Mesendoderm (in vitro differentiated cells): ENCODE results near the gene CD320. TPM values are rescaled to one million over a fixed set of nuclear protein-coding genes. Genes with fewer than 3 reads are reported as not detected.
A peak's percentile ranks its signal among the peaks of the same experiment; 100 is the strongest.
"Not testable (repeated sequence)": the region's sequence is repeated elsewhere in the genome, so short reads cannot be mapped to it uniquely, and the experiment has no call there.

Experiments used
- DNase-seq: peaks from one replicate; pipeline ENCODE4 v3.0.0; 2013
- H2AK5ac ChIP-seq: 2 replicates; pipeline ENCODE4 v1.6.1; 2013; ENCODE audit warnings: low read length, inconsistent platforms
- H2BK120ac ChIP-seq: 2 replicates; pipeline ENCODE4 v1.6.1; 2013; ENCODE audit warnings: low read depth, mild to moderate bottlenecking, low read length, moderate library complexity, mixed read lengths
- H2BK15ac ChIP-seq: replicated peaks from 2 replicates; pipeline ENCODE4 v1.6.1; 2013; ENCODE audit warnings: low read depth, mild to moderate bottlenecking, moderate library complexity
- H2BK5ac ChIP-seq: 2 replicates; pipeline ENCODE4 v1.6.1; 2013; ENCODE audit warnings: low read length, inconsistent platforms
- H3K18ac ChIP-seq: 2 replicates; pipeline ENCODE4 v1.6.1; 2013; ENCODE audit warnings: mild to moderate bottlenecking, low read length, mixed read lengths
- H3K23ac ChIP-seq: one replicate; pipeline ENCODE4 v1.6.1; 2013; ENCODE audit warnings: low read length
- H3K27ac ChIP-seq: 2 replicates; pipeline ENCODE4 v1.5.1; 2013; ENCODE audit warnings: low read depth, mild to moderate bottlenecking, inconsistent platforms, low read length, moderate library complexity
- H3K27me3 ChIP-seq: 2 replicates; pipeline ENCODE4 v1.6.1; 2013; ENCODE audit warnings: low read length, control low read depth, mild to moderate bottlenecking, inconsistent platforms; ENCODE audit not compliant: insufficient read depth, poor library complexity
- H3K36me3 ChIP-seq: 2 replicates; pipeline ENCODE4 v1.6.1; 2013; ENCODE audit warnings: low read length, inconsistent platforms; ENCODE audit not compliant: control insufficient read depth, insufficient read depth
- H3K4ac ChIP-seq: one replicate; pipeline ENCODE4 v1.6.1; 2013; ENCODE audit warnings: low read depth, mild to moderate bottlenecking, low read length, moderate library complexity
- H3K4me1 ChIP-seq: 2 replicates; pipeline ENCODE4 v1.6.1; 2013; ENCODE audit warnings: low read depth, low read length, inconsistent platforms; ENCODE audit not compliant: control insufficient read depth
- H3K4me2 ChIP-seq: 2 replicates; pipeline ENCODE4 v1.6.1; 2013; ENCODE audit warnings: low read length
- H3K4me3 ChIP-seq: 2 replicates; pipeline ENCODE4 v1.5.1; 2013; ENCODE audit warnings: mild to moderate bottlenecking, low read length
- H3K56ac ChIP-seq: one replicate; pipeline ENCODE4 v1.6.1; 2013; ENCODE audit warnings: low read length
- H3K79me1 ChIP-seq: 2 replicates; pipeline ENCODE4 v1.6.1; 2013; ENCODE audit warnings: low read length, inconsistent platforms
- H3K79me2 ChIP-seq: 2 replicates; pipeline ENCODE4 v1.6.1; 2013; ENCODE audit warnings: mild to moderate bottlenecking, low read length; ENCODE audit not compliant: control insufficient read depth, insufficient read depth
- H3K9ac ChIP-seq: 2 replicates; pipeline ENCODE4 v1.6.1; 2013; ENCODE audit warnings: low read length, inconsistent platforms
- H4K5ac ChIP-seq: one replicate; pipeline ENCODE4 v1.6.1; 2013; ENCODE audit warnings: low read length
- H4K8ac ChIP-seq: one replicate; pipeline ENCODE4 v1.6.1; 2013; ENCODE audit warnings: low read depth, mild to moderate bottlenecking, control low read depth, low read length, moderate library complexity
- WGBS: extraction: QIAGEN DNeasy Blood & Tissue Kit; methylation state at CpG from one replicate; pipeline ENCODE4 v1.1.7; 2013; ENCODE audit warnings: low lambda C conversion rate, missing lambda C conversion rate; ENCODE audit not compliant: insufficient coverage; ENCODE audit errors: extremely low coverage; 5-methylcytosine and 5-hydroxymethylcytosine counted together
- polyA plus RNA-seq, 2 experiments: library from polyadenylated mRNA; stranded (reverse); fragments of 200-250 nt; gene quantifications; one replicate each; pipeline ENCODE4 v1.2.3, GENCODE V29; 2013

CD320 gene
- 44.9 TPM for polyA plus RNA-seq (2013, experiment 1 of 2)
- 45.2 TPM for polyA plus RNA-seq (2013, experiment 2 of 2)

- H2BK5ac ChIP-seq, result no peak within 1 kb of the TSS
- peak within 1 kb of the TSS; percentile 67 for H3K4me3 ChIP-seq
- no peak within 1 kb of the TSS for H4K8ac ChIP-seq
- no peaks in the 10 kb centered on the region for H3K4me1 ChIP-seq
- DNase-seq, result peak; percentile 94
- no peak within 1 kb of the TSS for H3K4ac ChIP-seq
- peak within 1 kb of the TSS; percentile 98 for H3K4me2 ChIP-seq
- H3K9ac ChIP-seq, result peak within 1 kb of the TSS; percentile 87
- H4K5ac ChIP-seq, result no peak within 1 kb of the TSS
- H3K23ac ChIP-seq, result peak within 1 kb of the TSS; percentile 84
- H2BK15ac ChIP-seq, result no peak within 1 kb of the TSS
- H3K18ac ChIP-seq, result no peak within 1 kb of the TSS
- H3K56ac ChIP-seq, result peak within 1 kb of the TSS; percentile 94
- H2BK120ac ChIP-seq, result no peak within 1 kb of the TSS
- peak within 1 kb of the TSS; percentile 80 for H2AK5ac ChIP-seq
- H3K36me3 ChIP-seq, result no peaks in the 10 kb centered on the region
- WGBS, result no CpG with 5 or more reads among the region's 63 CpGs
- no peak within 1 kb of the TSS for H3K27ac ChIP-seq
- H3K79me1 ChIP-seq, result peaks cover 6% of the 10 kb centered on the region
- peaks cover 2% of the 10 kb centered on the region for H3K79me2 ChIP-seq
- H3K27me3 ChIP-seq, result no peaks in the 10 kb centered on the region
These were observed at the start of gene CD320 for GRCh38 chr19:8307965-8308866. Gene CD320 (minus strand): TSS chr19:8308358. CDS start chr19:8308290, 68 bp downstream.

GRCh38 chr19:8357007-8357521 lies 48.9 kb upstream of the CD320 start:
- no peak overlapping the region for H2AK5ac ChIP-seq
- H3K27ac ChIP-seq, result no peak overlapping the region
- H3K79me2 ChIP-seq, result no peaks in the 10 kb centered on the region
- no peak overlapping the region for H3K23ac ChIP-seq
- DNase-seq, result no peak
- H3K79me1 ChIP-seq, result no peaks in the 10 kb centered on the region
- H2BK5ac ChIP-seq, result no peak overlapping the region
- no CpG with 5 or more reads among the region's 4 CpGs for WGBS
- no peaks in the 10 kb centered on the region for H3K36me3 ChIP-seq
- H3K4me2 ChIP-seq, result no peak overlapping the region
- H3K56ac ChIP-seq, result no peak overlapping the region
- no peak overlapping the region for H4K5ac ChIP-seq
- H2BK120ac ChIP-seq, result no peak overlapping the region
- H3K4me3 ChIP-seq, result no peak overlapping the region
- no peaks in the 10 kb centered on the region for H3K4me1 ChIP-seq
- no peak overlapping the region for H3K18ac ChIP-seq
- no peak overlapping the region for H4K8ac ChIP-seq
- no peak overlapping the region for H3K9ac ChIP-seq
- H3K27me3 ChIP-seq, result no peaks in the 10 kb centered on the region
- H3K4ac ChIP-seq, result no peak overlapping the region
- no peak overlapping the region for H2BK15ac ChIP-seq

- WGBS, result no CpG with 5 or more reads among the region's 6 CpGs
- Histone ChIP-seq H3K4me2 (no peak overlapping the region), H2BK5ac (no peak overlapping the region)
These were observed 47.7 kb upstream of the CD320 start for GRCh38 chr19:8355631-8356402.

GRCh38 chr19:8352845-8353244 lies 44.7 kb upstream of the CD320 start:
- not testable (repeated sequence) for H2BK15ac ChIP-seq, H3K4ac ChIP-seq, H3K23ac ChIP-seq, H3K27ac ChIP-seq, H4K8ac ChIP-seq, H3K4me2 ChIP-seq, H3K9ac ChIP-seq, H3K18ac ChIP-seq, H4K5ac ChIP-seq, H3K79me1 ChIP-seq, H2AK5ac ChIP-seq, H3K79me2 ChIP-seq, H3K4me1 ChIP-seq, H3K36me3 ChIP-seq, H3K56ac ChIP-seq, H3K4me3 ChIP-seq, H2BK5ac ChIP-seq, H3K27me3 ChIP-seq, H2BK120ac ChIP-seq
- peak; percentile 70 for DNase-seq
- no CpG with 5 or more reads among the region's 5 CpGs for WGBS

More at GRCh38 chr19:8355631-8356402, 47.7 kb upstream of the CD320 start:
- no peak for DNase-seq
- H3K27ac ChIP-seq, result no peak overlapping the region
- H4K5ac ChIP-seq, result no peak overlapping the region
- no peaks in the 10 kb centered on the region for H3K79me1 ChIP-seq
- no peak overlapping the region for H2AK5ac ChIP-seq
- H2BK120ac ChIP-seq, result no peak overlapping the region
- no peak overlapping the region for H2BK15ac ChIP-seq
- no peaks in the 10 kb centered on the region for H3K4me1 ChIP-seq
- H3K9ac ChIP-seq, result no peak overlapping the region
- no peaks in the 10 kb centered on the region for H3K79me2 ChIP-seq
- no peak overlapping the region for H3K4ac ChIP-seq
- H3K56ac ChIP-seq, result no peak overlapping the region
- H4K8ac ChIP-seq, result no peak overlapping the region
- H3K18ac ChIP-seq, result no peak overlapping the region
- no peaks in the 10 kb centered on the region for H3K27me3 ChIP-seq
- no peaks in the 10 kb centered on the region for H3K36me3 ChIP-seq
- H3K4me3 ChIP-seq, result no peak overlapping the region
- no peak overlapping the region for H3K23ac ChIP-seq

GRCh38 chr19:8352134-8352827 lies 44.1 kb upstream of the CD320 start:
- peak; percentile 45 for DNase-seq
- Histone ChIP-seq H4K5ac (no peak overlapping the region), H2AK5ac (no peak overlapping the region), H3K56ac (peak overlapping the region; percentile 25), H3K4me2 (no peak overlapping the region), H3K36me3 (no peaks in the 10 kb centered on the region), H3K27ac (no peak overlapping the region), H3K18ac (no peak overlapping the region), H4K8ac (no peak overlapping the region), H3K79me1 (no peaks in the 10 kb centered on the region), H3K4me1 (no peaks in the 10 kb centered on the region), H2BK120ac (no peak overlapping the region), H3K9ac (no peak overlapping the region), H2BK15ac (no peak overlapping the region), H3K27me3 (no peaks in the 10 kb centered on the region), H2BK5ac (no peak overlapping the region), H3K23ac (no peak overlapping the region), H3K4me3 (no peak overlapping the region), H3K79me2 (no peaks in the 10 kb centered on the region), H3K4ac (no peak overlapping the region)
- 60% methylated on average over 1 of the region's 10 CpGs for WGBS
